Transverse colon (tissue), 4 donors: ENCODE data around the gene PLD4. TPM values are rescaled to one million over a fixed set of nuclear protein-coding genes. Genes with fewer than 3 reads are reported as not detected.

Experiments used
- DNase-seq: peaks from one replicate; pipeline ENCODE4 v3.0.0-alpha.2; 2019
- H3K27ac ChIP-seq, 4 donors: fragments of 200-600 bp; sonication (generic); 2 replicates each; pipeline ENCODE4 v1.5.1; 2016 to 2018; ENCODE audit warnings: inconsistent platforms in 4 of 4
- H3K27me3 ChIP-seq: fragments of 200-600 bp; sonication (generic); 2 replicates; pipeline ENCODE4 v1.5.1; 2017; ENCODE audit warnings: inconsistent platforms
- H3K36me3 ChIP-seq, 4 donors: fragments of 200-600 bp; sonication (generic); 2 replicates each; pipeline ENCODE4 v1.5.1; 2017 to 2019; ENCODE audit warnings: inconsistent platforms in 4 of 4
- H3K4me1 ChIP-seq, 4 donors: fragments of 200-600 bp; sonication (generic); 2 replicates each; pipeline ENCODE4 v1.5.1; 2017 to 2020; ENCODE audit warnings: inconsistent platforms in 4 of 4
- H3K4me3 ChIP-seq, 4 donors: fragments of 200-600 bp; sonication (generic); 1 replicate in 1 of 4; 2 replicates in 3 of 4; pipeline versions ENCODE4 v1.5.1 to v1.6.1; 2017 to 2019; ENCODE audit warnings: inconsistent platforms in 4 of 4
- H3K9me3 ChIP-seq, 2 donors: fragments of 200-600 bp; sonication (generic); 2 replicates each; pipeline ENCODE4 v1.5.1; 2017 to 2019; ENCODE audit warnings: inconsistent platforms in 2 of 2
- EP300 ChIP-seq: sonication (generic); formaldehyde crosslinking; IDR thresholded peaks from one replicate; pipeline ENCODE4 v1.6.1; 2017; ENCODE audit warnings: antibody characterized with exemption, low read depth
- POLR2A ChIP-seq: fragments of 450-650 bp; IDR thresholded peaks from one replicate; pipeline ENCODE4 v1.6.1; 2016; ENCODE audit warnings: antibody characterized with exemption, mild to moderate bottlenecking, moderate library complexity
- POLR2AphosphoS5 ChIP-seq, 3 donors: sonication (generic); formaldehyde crosslinking; IDR thresholded peaks; one replicate each; pipeline ENCODE4 v1.6.1; 2016; ENCODE audit warnings: antibody characterized with exemption in 3 of 3
- WGBS, 2 donors: methylation state at CpG; one replicate each; pipeline ENCODE4 v1.1.5; 2018; ENCODE audit warnings: low coverage in 1 of 2; 5-methylcytosine and 5-hydroxymethylcytosine counted together
- in situ Hi-C, 4 donors: fragments of 200-750 bp; cut with MboI; loops; one replicate each; pipeline versions ENCODE4 v1.15.0 to v1.15.1; 2017; ENCODE audit warnings: low sequenced_read_pairs in 3 of 4, low pct_ligation_motif_present in 1 of 4, low pct_unique_long_range_greater_than_20kb in 1 of 4
- intact Hi-C: fragments of 100-400 bp; cut with DNase I; formaldehyde crosslinking; loops from one replicate; pipeline ENCODE4 v1.15.1; 2023; ENCODE audit warnings: low total_unique reads
- total RNA-seq, 4 donors: library from RNA; depleted of rRNA; stranded (reverse); fragments of >200 nt; gene quantifications; one replicate each; pipeline ENCODE4 v1.1.0, GENCODE V29; 2016
- TF ChIP-seq, protein P1 (sequence below), 5 experiments: fragments of 200-600 bp in 3 of 5; fragments of 450-650 bp in 2 of 5; sonication (generic) in 3 of 5; IDR thresholded peaks; 1 replicate in 2 of 5; 2 replicates in 3 of 5; pipeline ENCODE4 v1.5.1; 2016 to 2017; ENCODE audit warnings: antibody characterized with exemption in 5 of 5, inconsistent platforms in 3 of 5, mild to moderate bottlenecking in 2 of 5, moderate library complexity in 1 of 5

Gene PLD4
- total RNA-seq, 4 donors from 2014 or later = 1.1 TPM; not detected in 2

DNA sequence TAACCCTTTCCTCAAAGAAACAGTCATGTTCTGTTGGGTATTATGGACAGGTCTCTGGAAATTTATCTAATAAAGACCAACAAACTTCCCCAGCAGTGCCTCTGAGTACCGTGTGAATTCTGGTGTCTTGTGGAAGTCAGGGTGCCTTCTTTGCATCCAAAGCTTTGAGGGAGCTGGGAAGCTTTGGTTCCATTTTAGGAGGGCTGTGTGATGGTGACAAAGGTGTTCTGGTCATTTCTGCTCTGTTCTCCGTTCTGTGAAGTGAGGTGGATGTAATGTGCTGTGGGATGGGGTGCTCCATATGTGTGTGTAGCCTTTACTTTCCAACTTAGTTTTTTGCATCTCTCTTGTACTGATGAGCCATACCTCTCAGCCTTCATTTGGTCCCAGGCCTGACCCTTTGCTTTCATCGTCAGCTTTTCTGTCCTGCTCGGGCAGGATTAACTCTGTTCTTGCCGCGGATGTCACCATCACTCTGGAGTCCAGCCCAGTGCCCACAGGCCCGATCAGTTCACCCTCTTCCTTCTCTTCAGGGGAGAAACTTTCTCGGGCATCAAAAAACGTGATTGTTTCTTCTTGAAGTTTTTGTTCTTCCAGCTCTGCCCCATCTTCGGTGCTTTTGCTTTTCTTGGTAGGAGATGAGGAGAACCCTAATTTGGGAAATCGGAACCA is 13.2 kb downstream of the PLD4 start:
- H3K4me1 ChIP-seq = peaks cover 0 to 8% (median 4%) of the 10 kb centered on the region in 4 donors
- H3K4me3 ChIP-seq = no peak overlapping the region
- H3K27ac ChIP-seq = no peak overlapping the region
- intact Hi-C loops (no loop called here), in situ Hi-C loops (no loop called here)
- H3K9me3 ChIP-seq = no peaks in the 10 kb centered on the region
- WGBS, 2 donors = 75 to 88% methylated on average over 9 to 11 of the region's 11 CpGs
- no peaks in the 10 kb centered on the region for H3K36me3 ChIP-seq
- no peak for TF ChIP-seq POLR2A
- TF ChIP-seq EP300 = no peak
- TF ChIP-seq, protein P1, sequence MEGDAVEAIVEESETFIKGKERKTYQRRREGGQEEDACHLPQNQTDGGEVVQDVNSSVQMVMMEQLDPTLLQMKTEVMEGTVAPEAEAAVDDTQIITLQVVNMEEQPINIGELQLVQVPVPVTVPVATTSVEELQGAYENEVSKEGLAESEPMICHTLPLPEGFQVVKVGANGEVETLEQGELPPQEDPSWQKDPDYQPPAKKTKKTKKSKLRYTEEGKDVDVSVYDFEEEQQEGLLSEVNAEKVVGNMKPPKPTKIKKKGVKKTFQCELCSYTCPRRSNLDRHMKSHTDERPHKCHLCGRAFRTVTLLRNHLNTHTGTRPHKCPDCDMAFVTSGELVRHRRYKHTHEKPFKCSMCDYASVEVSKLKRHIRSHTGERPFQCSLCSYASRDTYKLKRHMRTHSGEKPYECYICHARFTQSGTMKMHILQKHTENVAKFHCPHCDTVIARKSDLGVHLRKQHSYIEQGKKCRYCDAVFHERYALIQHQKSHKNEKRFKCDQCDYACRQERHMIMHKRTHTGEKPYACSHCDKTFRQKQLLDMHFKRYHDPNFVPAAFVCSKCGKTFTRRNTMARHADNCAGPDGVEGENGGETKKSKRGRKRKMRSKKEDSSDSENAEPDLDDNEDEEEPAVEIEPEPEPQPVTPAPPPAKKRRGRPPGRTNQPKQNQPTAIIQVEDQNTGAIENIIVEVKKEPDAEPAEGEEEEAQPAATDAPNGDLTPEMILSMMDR (IDR thresholded peaks at IDR 0.05) = no peak
- no peak for TF ChIP-seq POLR2AphosphoS5 (IDR thresholded peaks at IDR 0.05)
- peaks cover 40% of the 10 kb centered on the region for H3K27me3 ChIP-seq
- DNase-seq = no peak

GRCh38 chr14:104938436-104938835 is 13.8 kb downstream of the PLD4 start:
- H3K36me3 ChIP-seq = no peaks in the 10 kb centered on the region
- H3K9me3 ChIP-seq = no peaks in the 10 kb centered on the region
- no peak overlapping the region for H3K27ac ChIP-seq
- TF ChIP-seq POLR2A (no peak), POLR2AphosphoS5 (IDR thresholded peaks at IDR 0.05) (no peak), EP300 (no peak)
- TF ChIP-seq, protein P1 (IDR thresholded peaks at IDR 0.05) = no peak
- DNase-seq = no peak
- H3K4me1 ChIP-seq = peaks cover 0 to 4% (median 2%) of the 10 kb centered on the region in 4 donors
- no peak overlapping the region for H3K4me3 ChIP-seq
- WGBS, 2 donors = 25 to 56% methylated on average over 1 to 2 of the region's 2 CpGs
- intact Hi-C loops = no loop called here
- H3K27me3 ChIP-seq = peaks cover 34% of the 10 kb centered on the region
- in situ Hi-C loops = no loop called here

- H3K9me3 ChIP-seq = no peaks in the 10 kb centered on the region
- H3K4me1 ChIP-seq = peaks cover 0 to 2% (median under 1%) of the 10 kb centered on the region in 4 donors
- intact Hi-C loops = no loop called here
- no peak overlapping the region for H3K4me3 ChIP-seq
- in situ Hi-C loops = no loop called here
- H3K27me3 ChIP-seq = peaks cover 33% of the 10 kb centered on the region
- TF ChIP-seq EP300 (no peak), POLR2AphosphoS5 (IDR thresholded peaks at IDR 0.05) (no peak), POLR2A (no peak)
- TF ChIP-seq, protein P1 (IDR thresholded peaks at IDR 0.05) = no peak
- no peaks in the 10 kb centered on the region for H3K36me3 ChIP-seq
- H3K27ac ChIP-seq = no peak overlapping the region
- DNase-seq = no peak
- 45% methylated on average over 1 of the region's 1 CpG; no CpG with 5 or more reads in 1 of the 2 donors for WGBS, 2 donors
Observed at GRCh38 chr14:104938960-104939359, 14.3 kb downstream of the PLD4 start.

DNA sequence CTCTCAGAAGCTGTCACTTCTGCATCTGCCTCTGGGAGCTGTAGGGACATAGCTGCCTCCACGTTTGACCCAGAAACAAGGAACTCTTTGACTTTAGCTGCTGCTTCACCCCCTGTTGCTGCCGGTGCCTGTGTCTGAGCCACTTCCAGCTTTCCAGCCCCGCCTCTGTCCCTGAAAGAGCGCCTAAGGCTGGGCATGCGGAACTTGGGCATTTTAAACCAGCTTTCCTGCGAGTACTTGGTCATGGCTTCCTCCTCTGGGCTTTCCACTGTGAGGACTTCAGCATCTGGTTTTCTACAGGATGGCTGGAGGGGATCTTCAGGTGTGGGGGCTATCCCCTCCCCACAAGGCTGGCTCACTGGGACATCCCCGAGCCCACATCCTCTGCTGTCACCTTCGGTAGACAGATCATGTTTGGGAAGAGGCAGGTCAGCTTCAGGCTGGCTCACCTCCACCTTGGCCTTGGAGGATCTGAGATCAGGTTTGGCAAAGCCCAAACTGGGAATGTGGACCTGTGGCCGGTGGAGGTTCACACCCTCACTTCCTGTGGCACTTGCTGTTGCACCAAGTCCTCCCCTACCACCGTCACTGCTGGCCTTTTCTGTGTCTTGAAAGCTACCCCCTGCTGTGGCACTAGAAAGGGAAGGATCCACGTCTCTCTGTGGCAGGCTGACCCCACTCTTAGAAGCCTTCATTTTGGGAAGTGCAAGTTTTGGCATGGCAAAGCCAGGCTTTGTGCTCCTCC is 15.2 kb downstream of the PLD4 start:
- Histone ChIP-seq H3K4me1 (no peaks in the 10 kb centered on the region), H3K27me3 (peaks cover 24% of the 10 kb centered on the region), H3K9me3 (no peaks in the 10 kb centered on the region), H3K27ac (no peak overlapping the region), H3K4me3 (no peak overlapping the region), H3K36me3 (no peaks in the 10 kb centered on the region)
- intact Hi-C loops (no loop called here), in situ Hi-C loops (no loop called here)
- WGBS, 2 donors = 53% methylated on average over 11 of the region's 11 CpGs; no CpG with 5 or more reads in 1 of the 2 donors
- DNase-seq = no peak
- TF ChIP-seq EP300 = no peak
- TF ChIP-seq, protein P1 (IDR thresholded peaks at IDR 0.05) = no peak
- no peak for TF ChIP-seq POLR2A
- no peak for TF ChIP-seq POLR2AphosphoS5 (IDR thresholded peaks at IDR 0.05)
